NT2/D1 (cell line): ENCODE data around the gene LRRK1.

ENCODE experiments used
- DNase-seq: peaks from one replicate; pipeline ENCODE4 v3.0.0-alpha.2; 2011; ENCODE audit warnings: low read depth, low spot score
- H3K27me3 ChIP-seq: 2 replicates; pipeline ENCODE4 v1.6.0; 2011; ENCODE audit warnings: mild to moderate bottlenecking; ENCODE audit not compliant: insufficient read length, insufficient read depth
- H3K36me3 ChIP-seq: 2 replicates; pipeline ENCODE4 v1.6.1; 2011; ENCODE audit warnings: mild to moderate bottlenecking, low read length, mixed read lengths; ENCODE audit not compliant: insufficient read depth, insufficient read length
- H3K4me1 ChIP-seq: 2 replicates; pipeline ENCODE4 v1.5.1; 2011; ENCODE audit not compliant: insufficient read depth, insufficient read length
- H3K4me3 ChIP-seq: 2 replicates; pipeline ENCODE4 v1.5.1; 2011; ENCODE audit warnings: low read depth; ENCODE audit not compliant: insufficient read length
- H3K9ac ChIP-seq: 2 replicates; pipeline ENCODE4 v1.6.0; 2011; ENCODE audit warnings: low read depth; ENCODE audit not compliant: insufficient read length
- H3K9me3 ChIP-seq: 2 replicates; pipeline ENCODE4 v1.5.1; 2011; ENCODE audit warnings: mild to moderate bottlenecking, low read length; ENCODE audit not compliant: insufficient read depth
- SUZ12 ChIP-seq: IDR thresholded peaks from 2 replicates; pipeline ENCODE4 v1.6.1; 2011; ENCODE audit not compliant: insufficient read length, insufficient read depth; ENCODE audit errors: extremely low read depth
- YY1 ChIP-seq: IDR thresholded peaks from 2 replicates; pipeline ENCODE4 v1.6.1; 2011; ENCODE audit not compliant: insufficient read length, insufficient read depth
- ZNF274 ChIP-seq: IDR thresholded peaks from 2 replicates; pipeline ENCODE4 v1.6.1; 2011; ENCODE audit warnings: mild to moderate bottlenecking, low read depth, low read length

LRRK1 gene

GRCh38 chr15:101016581-101016980 is 97.4 kb downstream of the LRRK1 start:
- no peak overlapping the region for H3K9ac ChIP-seq
- peaks cover 3% of the 10 kb centered on the region for H3K36me3 ChIP-seq
- DNase-seq, result no peak
- H3K9me3 ChIP-seq, result no peaks in the 10 kb centered on the region; the same call in 1 of the 2 replicates
- H3K4me1 ChIP-seq, result peaks cover 15% of the 10 kb centered on the region
- H3K27me3 ChIP-seq, result no peaks in the 10 kb centered on the region
- no peak for TF ChIP-seq ZNF274
- no peak for TF ChIP-seq SUZ12
- no peak for TF ChIP-seq YY1
- H3K4me3 ChIP-seq, result no peak overlapping the region

DNA sequence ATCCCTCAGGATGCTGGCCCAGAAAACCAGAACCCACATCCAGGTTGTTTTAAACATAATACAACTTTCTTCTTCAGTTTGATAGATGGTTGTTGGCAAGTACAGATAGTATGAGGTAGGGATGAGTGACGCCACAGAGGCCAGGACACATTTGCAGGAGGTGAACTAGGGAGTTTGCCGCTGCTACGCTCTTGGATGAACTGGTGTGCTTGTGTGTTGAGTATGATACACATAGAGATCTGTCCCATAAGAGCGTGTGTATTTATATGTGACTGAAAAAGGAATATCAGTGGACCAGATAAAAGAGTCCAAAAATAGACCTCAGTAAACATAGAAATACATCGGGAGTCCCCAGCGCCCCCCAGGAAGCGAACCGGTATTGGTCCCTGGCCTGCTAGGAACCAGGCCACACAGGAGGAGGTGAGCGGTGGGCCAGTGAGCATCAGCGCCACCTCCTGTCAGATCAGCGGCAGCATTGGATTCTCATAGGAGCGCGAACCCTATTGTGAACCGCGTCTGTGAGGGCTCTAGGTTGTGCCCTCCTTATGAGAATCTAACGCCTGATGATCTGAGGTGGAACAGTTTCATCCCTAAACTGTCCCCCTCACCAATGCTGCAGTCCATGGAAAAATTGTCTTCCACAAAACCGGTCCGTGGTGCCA is 98.1 kb downstream of the LRRK1 start:
- no peak overlapping the region for H3K4me3 ChIP-seq
- no peak for TF ChIP-seq YY1
- TF ChIP-seq SUZ12, result no peak
- TF ChIP-seq ZNF274, result no peak
- H3K4me1 ChIP-seq, result peaks cover 13% of the 10 kb centered on the region
- peaks cover 3% of the 10 kb centered on the region for H3K36me3 ChIP-seq
- no peaks in the 10 kb centered on the region; the same call in 1 of the 2 replicates for H3K9me3 ChIP-seq
- DNase-seq, result no peak
- H3K9ac ChIP-seq, result no peak overlapping the region
- no peaks in the 10 kb centered on the region for H3K27me3 ChIP-seq

GRCh38 chr15:101018016-101018415 is 98.9 kb downstream of the LRRK1 start:
- no peak overlapping the region for H3K4me3 ChIP-seq
- no peaks in the 10 kb centered on the region; the same call in 1 of the 2 replicates for H3K9me3 ChIP-seq
- H3K4me1 ChIP-seq, result peaks cover 7% of the 10 kb centered on the region
- DNase-seq, result no peak
- no peak overlapping the region for H3K9ac ChIP-seq
- TF ChIP-seq ZNF274, result no peak
- TF ChIP-seq YY1, result no peak
- no peak for TF ChIP-seq SUZ12
- no peaks in the 10 kb centered on the region for H3K27me3 ChIP-seq
- peaks cover 3% of the 10 kb centered on the region for H3K36me3 ChIP-seq

GRCh38 chr15:101018450-101018849 is 99.3 kb downstream of the LRRK1 start:
- Histone ChIP-seq H3K9ac (no peak overlapping the region), H3K27me3 (no peaks in the 10 kb centered on the region), H3K36me3 (peaks cover 3% of the 10 kb centered on the region), H3K4me1 (peaks cover 8% of the 10 kb centered on the region), H3K9me3 (no peaks in the 10 kb centered on the region; the same call in 1 of the 2 replicates), H3K4me3 (no peak overlapping the region)
- TF ChIP-seq SUZ12 (no peak), ZNF274 (no peak), YY1 (no peak)
- DNase-seq, result no peak

DNA sequence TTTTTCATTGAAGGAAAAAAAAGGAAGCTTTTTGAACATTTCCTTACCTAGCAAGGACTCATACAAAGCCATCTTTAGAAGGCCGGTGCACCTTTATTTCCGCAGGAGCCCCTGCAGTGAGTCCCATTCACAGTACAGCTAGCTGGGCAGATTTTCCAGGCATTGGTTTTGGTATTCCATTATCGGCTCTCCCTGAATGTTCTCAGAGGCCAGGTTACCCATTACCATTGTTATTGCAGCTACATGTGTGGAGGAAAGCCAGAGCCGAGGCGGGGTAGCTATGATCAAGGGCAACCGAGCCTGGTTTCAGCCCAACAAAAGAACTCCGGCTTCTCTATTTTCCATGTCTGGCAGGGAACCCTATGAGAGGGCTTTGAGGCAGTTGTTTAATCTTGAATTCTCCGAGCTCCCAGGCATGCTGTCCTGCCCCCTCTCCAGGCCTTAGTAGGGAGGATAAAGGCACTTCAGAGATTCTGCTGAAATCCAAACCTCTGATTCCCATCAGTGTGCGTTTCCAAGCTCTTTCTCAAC is 100.3 kb downstream of the LRRK1 start:
- peaks cover 5% of the 10 kb centered on the region for H3K4me1 ChIP-seq
- peaks cover 3% of the 10 kb centered on the region for H3K36me3 ChIP-seq
- TF ChIP-seq SUZ12 (no peak), YY1 (no peak), ZNF274 (no peak)
- H3K4me3 ChIP-seq, result no peak overlapping the region
- no peaks in the 10 kb centered on the region; the same call in 1 of the 2 replicates for H3K9me3 ChIP-seq
- DNase-seq, result no peak
- no peaks in the 10 kb centered on the region for H3K27me3 ChIP-seq
- no peak overlapping the region for H3K9ac ChIP-seq

DNA sequence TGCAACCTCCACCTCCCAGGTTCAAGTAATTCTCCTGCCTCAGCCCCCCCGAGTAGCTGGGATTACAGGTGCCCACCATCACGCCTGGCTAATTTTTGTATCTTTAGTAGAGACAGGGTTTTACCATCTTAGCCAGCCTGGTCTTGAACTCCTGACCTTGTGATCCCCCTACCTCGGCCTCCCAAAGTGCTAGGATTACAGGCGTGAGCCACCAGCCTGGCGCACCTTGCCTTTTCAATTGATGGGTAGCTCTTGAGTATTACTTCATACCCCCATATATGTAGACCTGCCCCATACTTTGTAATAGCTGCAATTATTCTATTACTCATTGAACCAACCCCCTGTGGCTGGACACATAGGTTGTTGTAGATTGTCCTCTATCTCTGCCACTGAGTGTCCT is 101.3 kb downstream of the LRRK1 start:
- H3K36me3 ChIP-seq, result peaks cover 3% of the 10 kb centered on the region
- TF ChIP-seq ZNF274, result no peak
- no peak overlapping the region for H3K9ac ChIP-seq
- no peaks in the 10 kb centered on the region for H3K27me3 ChIP-seq
- peaks cover 4% of the 10 kb centered on the region for H3K4me1 ChIP-seq
- H3K9me3 ChIP-seq, result no peaks in the 10 kb centered on the region; the same call in 1 of the 2 replicates
- no peak for DNase-seq
- H3K4me3 ChIP-seq, result no peak overlapping the region

GRCh38 chr15:101020945-101021344 is 101.8 kb downstream of the LRRK1 start:
- peaks cover 3% of the 10 kb centered on the region for H3K4me1 ChIP-seq
- DNase-seq, result no peak

More at GRCh38 chr15:101020945-101021344, 101.8 kb downstream of the LRRK1 start:
- H3K36me3 ChIP-seq, result no peaks in the 10 kb centered on the region
- no peak overlapping the region for H3K4me3 ChIP-seq
- H3K9ac ChIP-seq, result no peak overlapping the region
- no peaks in the 10 kb centered on the region for H3K27me3 ChIP-seq
- no peak for TF ChIP-seq SUZ12
- TF ChIP-seq ZNF274, result no peak
- no peak for TF ChIP-seq YY1
- H3K9me3 ChIP-seq, result no peaks in the 10 kb centered on the region; the same call in 1 of the 2 replicates
